Activated CD4-positive, alpha-beta T cell treated with anti-CD3 and anti-CD28 coated beads, Interleukin-2, amount 10 ng/mL, durations not matched to agents 24 days and 14 days (primary cell): Measurements from ENCODE around the gene CDYL2. TPM values are rescaled to one million over a fixed set of nuclear protein-coding genes. Genes with fewer than 3 reads are reported as not detected.
A peak's percentile ranks its signal among the peaks of the same experiment; 100 is the strongest.
"Not testable (repeated sequence)": the region's sequence is repeated elsewhere in the genome, so short reads cannot be mapped to it uniquely, and the experiment has no call there.

Experiments used
- DNase-seq: peaks from one replicate; pipeline ENCODE4 v3.0.0; 2022
- H3K27ac Mint-ChIP-seq: one replicate; pipeline ENCODE4 v1.8.0; 2022; ENCODE audit warnings: mild to moderate bottlenecking, mixed read lengths
- H3K27me3 Mint-ChIP-seq: one replicate; pipeline ENCODE4 v1.8.0; 2022; ENCODE audit warnings: mixed read lengths
- H3K36me3 Mint-ChIP-seq: one replicate; pipeline ENCODE4 v1.8.0; 2022; ENCODE audit warnings: low read depth, mild to moderate bottlenecking, mixed read lengths
- H3K4me1 Mint-ChIP-seq: one replicate; pipeline ENCODE4 v1.8.0; 2021; ENCODE audit warnings: mixed read lengths
- H3K4me3 Mint-ChIP-seq: one replicate; pipeline ENCODE4 v1.8.0; 2022; ENCODE audit warnings: mild to moderate bottlenecking, moderate library complexity, mixed read lengths
- H3K9me3 Mint-ChIP-seq: one replicate; pipeline ENCODE4 v1.8.0; 2021; ENCODE audit warnings: mixed read lengths
- intact Hi-C: fragments of 100-400 bp; cut with micrococcal nuclease; formaldehyde crosslinking; loops from one replicate; pipeline ENCODE4 v1.15.1; 2023
- total RNA-seq: library from RNA; stranded (reverse); gene quantifications from 2 replicates; pipeline ENCODE4 v1.2.3, GENCODE V29; 2022

The CDYL2 gene
- total RNA-seq, 1 donor from 2014 or later: 66.9 TPM

DNA sequence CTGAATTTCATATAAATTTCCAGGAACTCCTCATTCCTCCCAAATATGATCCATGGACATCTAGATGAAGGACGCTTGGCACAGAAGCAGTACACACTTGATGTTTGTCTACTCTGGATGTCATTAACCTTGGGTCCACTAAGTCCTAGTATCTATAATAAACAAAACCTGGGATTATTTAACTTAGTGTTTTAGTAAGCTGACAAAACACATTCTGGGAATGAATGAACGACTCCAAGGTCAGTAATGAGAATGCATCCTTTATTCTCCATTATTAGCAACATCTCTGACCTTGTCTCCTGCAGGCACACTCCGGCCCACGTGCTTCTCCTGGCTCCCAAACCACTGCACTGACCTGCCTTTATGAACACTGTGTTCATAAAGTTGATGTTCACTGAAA is 24.1 kb upstream of the CDYL2 start:
- Mint-ChIP-seq H3K9me3 (no peaks in the 10 kb centered on the region), H3K27me3 (peaks cover 31% of the 10 kb centered on the region), H3K36me3 (no peaks in the 10 kb centered on the region), H3K4me3 (no peak overlapping the region), H3K4me1 (peaks cover 2% of the 10 kb centered on the region), H3K27ac (no peak overlapping the region)
- intact Hi-C loops: no loop called here
- no peak for DNase-seq

DNA sequence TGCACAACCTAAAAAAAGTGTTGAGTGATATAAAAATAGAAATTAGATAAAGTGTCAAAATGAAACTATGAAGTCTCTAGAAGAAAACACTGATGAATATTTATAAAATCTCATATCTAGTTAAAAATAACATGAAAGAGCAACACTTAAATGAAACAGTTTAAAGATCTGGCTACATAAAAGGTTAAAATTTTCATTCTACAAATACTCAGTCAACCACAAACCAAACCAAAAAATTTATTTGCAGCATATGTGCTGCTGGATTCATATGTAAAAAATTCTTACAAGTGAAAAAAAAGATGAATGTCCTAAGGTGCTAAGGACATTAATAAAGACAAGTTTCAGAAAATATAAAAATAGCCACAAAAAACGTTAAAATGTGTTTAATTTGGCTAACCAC is 22.6 kb upstream of the CDYL2 start:
- DNase-seq: no peak
- no peaks in the 10 kb centered on the region for H3K36me3 Mint-ChIP-seq
- no peaks in the 10 kb centered on the region for H3K9me3 Mint-ChIP-seq
- peaks cover 2% of the 10 kb centered on the region for H3K4me1 Mint-ChIP-seq
- H3K27ac Mint-ChIP-seq: no peak overlapping the region
- intact Hi-C loops: no loop called here
- peaks cover 26% of the 10 kb centered on the region for H3K27me3 Mint-ChIP-seq
- no peak overlapping the region for H3K4me3 Mint-ChIP-seq

- intact Hi-C loops: loop anchor here (2.0 kb wide), 2 partner anchors 17 to 169 kb away; no protein-coding TSS in a partner anchor
- Mint-ChIP-seq H3K9me3 (no peaks in the 10 kb centered on the region), H3K4me1 (peaks cover 2% of the 10 kb centered on the region), H3K4me3 (no peak overlapping the region), H3K27ac (no peak overlapping the region), H3K36me3 (no peaks in the 10 kb centered on the region), H3K27me3 (peaks cover 24% of the 10 kb centered on the region)
- no peak for DNase-seq
Measured at GRCh38 chr16:80825365-80825758, 21.0 kb upstream of the CDYL2 start.

- DNase-seq: peak; percentile 84
- peaks cover 24% of the 10 kb centered on the region for H3K27me3 Mint-ChIP-seq
- H3K9me3 Mint-ChIP-seq: no peaks in the 10 kb centered on the region
- peaks cover 2% of the 10 kb centered on the region for H3K4me1 Mint-ChIP-seq
- H3K4me3 Mint-ChIP-seq: no peak overlapping the region
- intact Hi-C loops: loop anchor here (1.0 to 2.0 kb wide), 3 partner anchors 16 to 297 kb away; no protein-coding TSS in a partner anchor
- no peaks in the 10 kb centered on the region for H3K36me3 Mint-ChIP-seq
- H3K27ac Mint-ChIP-seq: no peak overlapping the region
Measured at GRCh38 chr16:80824623-80825364, 20.4 kb upstream of the CDYL2 start.

- intact Hi-C loops: no loop called here
- Mint-ChIP-seq H3K9me3 (peaks cover 2% of the 10 kb centered on the region), H3K4me1 (peaks cover 4% of the 10 kb centered on the region), H3K36me3 (no peaks in the 10 kb centered on the region), H3K27me3 (peaks cover 20% of the 10 kb centered on the region), H3K4me3 (no peak overlapping the region), H3K27ac (no peak overlapping the region)
- DNase-seq: peak; percentile 4
Measured at GRCh38 chr16:80819988-80820387, 15.6 kb upstream of the CDYL2 start.

DNA sequence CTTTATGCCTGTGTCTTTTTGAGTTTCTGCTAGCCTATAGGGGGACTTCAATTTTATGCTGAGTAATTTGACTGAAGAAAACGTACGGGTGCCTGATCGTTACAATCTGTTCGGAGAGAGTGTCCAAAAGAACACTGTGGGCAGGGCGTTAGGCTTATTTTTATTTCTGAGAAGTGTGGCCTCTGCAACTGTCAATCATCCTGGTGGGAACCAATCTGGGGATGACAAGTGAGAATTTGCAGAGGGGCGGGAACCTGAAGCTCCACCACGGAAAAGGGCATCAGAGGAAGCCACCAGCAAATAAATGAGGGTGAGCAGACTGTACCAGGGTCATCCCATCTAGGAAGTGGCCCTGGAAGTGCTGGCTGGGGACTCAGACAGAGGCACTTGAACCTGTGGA is 12.0 kb upstream of the CDYL2 start:
- Mint-ChIP-seq H3K36me3 (peaks cover 2% of the 10 kb centered on the region), H3K4me1 (peaks cover 2% of the 10 kb centered on the region), H3K9me3 (peaks cover 25% of the 10 kb centered on the region), H3K27ac (peak overlapping the region; percentile 9), H3K4me3 (no peak overlapping the region), H3K27me3 (peaks cover 20% of the 10 kb centered on the region)
- DNase-seq: no peak
- intact Hi-C loops: no loop called here

DNA sequence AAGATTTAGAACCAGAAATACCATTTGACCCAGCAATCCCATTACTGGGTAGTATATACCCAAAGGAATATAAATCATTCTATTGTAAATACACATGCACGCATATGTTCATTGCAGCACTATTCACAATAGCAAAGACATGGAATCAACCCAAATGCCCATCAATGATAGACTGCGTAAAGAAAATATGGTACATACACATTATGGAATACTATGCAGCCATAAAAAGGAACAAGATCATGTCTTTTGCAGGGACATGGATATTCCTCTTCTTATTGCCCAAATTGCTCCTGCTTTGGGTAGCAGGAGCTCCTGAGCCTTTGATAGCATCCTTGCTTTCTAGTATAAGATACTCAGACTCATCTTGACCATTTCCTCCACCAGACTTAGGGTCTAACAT is 10.9 kb upstream of the CDYL2 start:
- Mint-ChIP-seq H3K9me3 (peaks cover 25% of the 10 kb centered on the region), H3K27me3 (peaks cover 16% of the 10 kb centered on the region)
- H3K4me1 Mint-ChIP-seq, intact Hi-C loops, H3K36me3 Mint-ChIP-seq, DNase-seq, H3K27ac Mint-ChIP-seq, H3K4me3 Mint-ChIP-seq: not testable (repeated sequence)

- DNase-seq: no peak
- H3K4me1 Mint-ChIP-seq: peaks cover 2% of the 10 kb centered on the region
- H3K4me3 Mint-ChIP-seq: no peak overlapping the region
- H3K9me3 Mint-ChIP-seq: peaks cover 27% of the 10 kb centered on the region
- H3K27ac Mint-ChIP-seq: no peak overlapping the region
- peaks cover 10% of the 10 kb centered on the region for H3K27me3 Mint-ChIP-seq
- H3K36me3 Mint-ChIP-seq: peaks cover 2% of the 10 kb centered on the region
- intact Hi-C loops: no loop called here
Measured at GRCh38 chr16:80812593-80812992, 8.2 kb upstream of the CDYL2 start.

GRCh38 chr16:80809366-80809765 is 5.0 kb upstream of the CDYL2 start:
- DNase-seq: no peak
- Mint-ChIP-seq H3K4me1 (peaks cover 22% of the 10 kb centered on the region), H3K36me3 (peaks cover 2% of the 10 kb centered on the region), H3K27me3 (no peaks in the 10 kb centered on the region), H3K27ac (no peak overlapping the region), H3K9me3 (peaks cover 23% of the 10 kb centered on the region), H3K4me3 (no peak overlapping the region)
- intact Hi-C loops: loop anchor here (2.0 to 10.0 kb wide), 6 partner anchors 15 to 1735 kb away; partner anchors contain the start of gene C16orf46

GRCh38 chr16:80807906-80808305 is 3.5 kb upstream of the CDYL2 start:
- peaks cover 25% of the 10 kb centered on the region for H3K4me1 Mint-ChIP-seq
- intact Hi-C loops: loop anchor here (1.0 to 10.0 kb wide), 11 partner anchors 17 to 1733 kb away; partner anchors contain the start of genes C16orf46, CENPN, CMC2 and DYNLRB2
- DNase-seq: no peak
- no peak overlapping the region for H3K27ac Mint-ChIP-seq
- no peak overlapping the region for H3K4me3 Mint-ChIP-seq
- peaks cover 4% of the 10 kb centered on the region for H3K36me3 Mint-ChIP-seq
- no peaks in the 10 kb centered on the region for H3K27me3 Mint-ChIP-seq
- H3K9me3 Mint-ChIP-seq: peaks cover 16% of the 10 kb centered on the region

- H3K27me3 Mint-ChIP-seq: no peaks in the 10 kb centered on the region
- H3K27ac Mint-ChIP-seq: peak overlapping the region; percentile 88
- DNase-seq: peak; percentile 89
- H3K4me3 Mint-ChIP-seq: peak overlapping the region; percentile 48
- peaks cover 33% of the 10 kb centered on the region for H3K4me1 Mint-ChIP-seq
- intact Hi-C loops: loop anchor here (1.0 to 10.0 kb wide), 10 partner anchors 48 to 1732 kb away; partner anchors contain the start of genes C16orf46, CENPN, CMC2 and DYNLRB2
- peaks cover 15% of the 10 kb centered on the region for H3K9me3 Mint-ChIP-seq
- peaks cover 10% of the 10 kb centered on the region for H3K36me3 Mint-ChIP-seq
Measured at GRCh38 chr16:80806927-80807340, 2.5 kb upstream of the CDYL2 start.

DNA sequence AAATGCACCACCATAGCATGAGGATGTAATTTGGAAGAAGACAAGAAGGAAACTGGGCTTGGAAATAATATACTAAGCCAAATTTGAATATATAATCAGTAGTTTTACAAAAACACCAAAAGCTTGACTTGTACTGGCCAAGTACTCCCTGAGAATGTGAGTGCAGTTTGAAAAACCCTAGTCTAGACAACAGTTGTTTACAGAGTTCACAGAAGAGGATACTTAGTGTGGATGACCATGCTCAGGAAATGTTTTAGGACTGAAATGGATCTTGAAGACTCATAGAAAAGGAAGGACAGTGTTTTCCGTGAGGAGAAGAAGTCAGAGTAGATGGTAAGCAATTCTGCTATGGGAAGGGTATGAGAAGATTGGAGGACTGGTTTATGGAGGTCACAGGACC is 1.9 kb upstream of the CDYL2 start:
- H3K4me1 Mint-ChIP-seq: peaks cover 34% of the 10 kb centered on the region
- DNase-seq: no peak

DNA sequence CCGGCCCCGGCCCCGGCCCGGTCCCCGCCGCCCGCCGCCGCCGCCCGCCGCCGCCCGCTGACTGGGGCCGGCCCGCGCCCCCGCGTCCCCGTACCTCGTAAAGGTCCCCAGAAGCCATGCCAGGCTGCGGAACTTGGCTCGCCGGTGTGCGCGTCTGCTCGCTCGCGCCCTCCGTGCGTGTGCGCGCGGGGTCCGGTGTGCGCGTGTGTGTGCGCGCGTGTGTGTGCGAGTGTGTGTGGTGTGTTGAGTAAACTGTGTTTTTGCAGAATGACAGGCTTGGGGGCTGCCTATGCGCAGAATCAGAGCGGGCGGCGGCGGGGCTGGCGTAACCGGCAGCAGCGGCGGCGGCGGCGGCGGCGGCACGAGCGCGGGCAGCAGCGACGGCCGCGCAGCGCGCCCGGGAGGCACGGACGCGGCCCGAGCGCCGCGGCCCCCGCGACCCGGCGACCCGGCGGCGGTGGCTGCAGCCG is 307 bp downstream of the CDYL2 start:
- DNase-seq: peak; percentile 89
- peaks cover 45% of the 10 kb centered on the region for H3K4me1 Mint-ChIP-seq
- H3K9me3 Mint-ChIP-seq: peaks cover 9% of the 10 kb centered on the region
- no peaks in the 10 kb centered on the region for H3K27me3 Mint-ChIP-seq
- intact Hi-C loops: loop anchor here (1.0 to 10.0 kb wide), 3 partner anchors 224 to 1729 kb away; partner anchors contain the start of gene C16orf46
- H3K4me3 Mint-ChIP-seq: peak overlapping the region; percentile 93
- H3K36me3 Mint-ChIP-seq: peaks cover 15% of the 10 kb centered on the region
- H3K27ac Mint-ChIP-seq: peak overlapping the region; percentile 97

More for the DNA sequence above, 1.9 kb upstream of the CDYL2 start:
- H3K36me3 Mint-ChIP-seq: peaks cover 11% of the 10 kb centered on the region
- peaks cover 9% of the 10 kb centered on the region for H3K9me3 Mint-ChIP-seq
- no peaks in the 10 kb centered on the region for H3K27me3 Mint-ChIP-seq
- intact Hi-C loops: loop anchor here (2.0 to 10.0 kb wide), 8 partner anchors 114 to 1731 kb away; partner anchors contain the start of genes C16orf46, CENPN, CMC2 and DYNLRB2
- peak overlapping the region; percentile 88 for H3K27ac Mint-ChIP-seq
- peak overlapping the region; percentile 48 for H3K4me3 Mint-ChIP-seq
